Prostate gland (tissue), 2 donors: ENCODE results near the gene CRKL. TPM values are rescaled to one million over a fixed set of nuclear protein-coding genes. Genes with fewer than 3 reads are reported as not detected.
"Not testable (repeated sequence)": the region's sequence is repeated elsewhere in the genome, so short reads cannot be mapped to it uniquely, and the experiment has no call there.

Experiments used
- DNase-seq: peaks from one replicate; pipeline ENCODE4 v3.0.0-alpha.2; 2019; ENCODE audit warnings: low spot score
- H3K27ac ChIP-seq, 2 donors: fragments of 200-600 bp; sonication (generic); 2 replicates each; pipeline ENCODE4 v1.5.1; 2017 to 2019
- H3K27me3 ChIP-seq: fragments of 200-600 bp; sonication (generic); replicated peaks from 2 replicates; pipeline ENCODE4 v1.5.1; 2019; ENCODE audit not compliant: insufficient read depth
- H3K36me3 ChIP-seq, 2 donors: fragments of 200-600 bp; sonication (generic); 1 replicate in 1 of 2; 2 replicates in 1 of 2; pipeline versions ENCODE4 v1.5.1 to v1.8.1; 2017 to 2019
- H3K4me1 ChIP-seq: fragments of 200-600 bp; sonication (generic); replicated peaks from 2 replicates; pipeline ENCODE4 v1.5.1; 2019
- H3K4me3 ChIP-seq, 2 donors: fragments of 200-600 bp; sonication (generic); 2 replicates each; pipeline ENCODE4 v1.5.1; 2017 to 2019
- H3K9me3 ChIP-seq: fragments of 200-600 bp; sonication (generic); 2 replicates; pipeline ENCODE4 v1.5.1; 2017
- POLR2A ChIP-seq: fragments of 450-650 bp; IDR thresholded peaks from one replicate; pipeline ENCODE4 v1.6.1; 2016; ENCODE audit warnings: antibody characterized with exemption, mild to moderate bottlenecking
- POLR2AphosphoS5 ChIP-seq: sonication (generic); formaldehyde crosslinking; IDR thresholded peaks from one replicate; pipeline ENCODE4 v1.6.1; 2017; ENCODE audit warnings: antibody characterized with exemption
- WGBS: methylation state at CpG from one replicate; pipeline ENCODE4 v1.1.5; 2018; 5-methylcytosine and 5-hydroxymethylcytosine counted together
- intact Hi-C: fragments of 100-400 bp; cut with DNase I; formaldehyde crosslinking; loops from one replicate; pipeline ENCODE4 v1.14.2; 2022
- total RNA-seq, 2 donors: library from RNA; depleted of rRNA; stranded (reverse); fragments of >200 nt; gene quantifications; one replicate each; pipeline ENCODE4 v1.1.0, GENCODE V29; 2016
- TF ChIP-seq, protein P1 (sequence below), 4 experiments: fragments of 200-600 bp in 2 of 4; fragments of 450-650 bp in 2 of 4; sonication (generic) in 2 of 4; IDR thresholded peaks; 1 replicate in 3 of 4; 2 replicates in 1 of 4; pipeline ENCODE4 v1.5.1; 2016 to 2019; ENCODE audit warnings: antibody characterized with exemption in 4 of 4, mild to moderate bottlenecking in 2 of 4, moderate library complexity in 2 of 4

The CRKL gene
- total RNA-seq, 2 donors from 2014 or later, result 41.6 to 72.0 TPM

- WGBS, result 82% methylated on average over 4 of the region's 4 CpGs
- Histone ChIP-seq H3K4me1 (peaks cover 5% of the 10 kb centered on the region), H3K9me3 (no peaks in the 10 kb centered on the region), H3K36me3 (no peaks in the 10 kb centered on the region), H3K27me3 (no peaks in the 10 kb centered on the region), H3K27ac (no peak overlapping the region), H3K4me3 (no peak overlapping the region)
- TF ChIP-seq POLR2AphosphoS5 (no peak), POLR2A (no peak)
- TF ChIP-seq, protein P1, sequence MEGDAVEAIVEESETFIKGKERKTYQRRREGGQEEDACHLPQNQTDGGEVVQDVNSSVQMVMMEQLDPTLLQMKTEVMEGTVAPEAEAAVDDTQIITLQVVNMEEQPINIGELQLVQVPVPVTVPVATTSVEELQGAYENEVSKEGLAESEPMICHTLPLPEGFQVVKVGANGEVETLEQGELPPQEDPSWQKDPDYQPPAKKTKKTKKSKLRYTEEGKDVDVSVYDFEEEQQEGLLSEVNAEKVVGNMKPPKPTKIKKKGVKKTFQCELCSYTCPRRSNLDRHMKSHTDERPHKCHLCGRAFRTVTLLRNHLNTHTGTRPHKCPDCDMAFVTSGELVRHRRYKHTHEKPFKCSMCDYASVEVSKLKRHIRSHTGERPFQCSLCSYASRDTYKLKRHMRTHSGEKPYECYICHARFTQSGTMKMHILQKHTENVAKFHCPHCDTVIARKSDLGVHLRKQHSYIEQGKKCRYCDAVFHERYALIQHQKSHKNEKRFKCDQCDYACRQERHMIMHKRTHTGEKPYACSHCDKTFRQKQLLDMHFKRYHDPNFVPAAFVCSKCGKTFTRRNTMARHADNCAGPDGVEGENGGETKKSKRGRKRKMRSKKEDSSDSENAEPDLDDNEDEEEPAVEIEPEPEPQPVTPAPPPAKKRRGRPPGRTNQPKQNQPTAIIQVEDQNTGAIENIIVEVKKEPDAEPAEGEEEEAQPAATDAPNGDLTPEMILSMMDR (IDR thresholded peaks at IDR 0.05), result no peak
- intact Hi-C loops, result no loop called here
- DNase-seq, result no peak
Observed at GRCh38 chr22:20940904-20941385, 23.7 kb downstream of the CRKL start.

GRCh38 chr22:20942203-20942902, 25.1 kb downstream of the CRKL start:
- WGBS, result 91% methylated on average over 7 of the region's 7 CpGs

GRCh38 chr22:20943104-20943933, 26.1 kb downstream of the CRKL start:
- DNase-seq, result no peak
- intact Hi-C loops, result no loop called here
- H3K4me1 ChIP-seq, result no peaks in the 10 kb centered on the region
- no peaks in the 10 kb centered on the region for H3K27me3 ChIP-seq
- no peaks in the 10 kb centered on the region for H3K36me3 ChIP-seq
- H3K4me3 ChIP-seq, result no peak overlapping the region
- WGBS, result 93% methylated on average over 8 of the region's 8 CpGs
- no peak overlapping the region for H3K27ac ChIP-seq
- H3K9me3 ChIP-seq, result no peaks in the 10 kb centered on the region
- TF ChIP-seq POLR2A, result no peak
- no peak for TF ChIP-seq POLR2AphosphoS5
- TF ChIP-seq, protein P1 (IDR thresholded peaks at IDR 0.05), result no peak

More at GRCh38 chr22:20942203-20942902, 25.1 kb downstream of the CRKL start:
- DNase-seq, H3K4me3 ChIP-seq, H3K9me3 ChIP-seq, H3K27ac ChIP-seq, H3K36me3 ChIP-seq, H3K27me3 ChIP-seq, intact Hi-C loops, H3K4me1 ChIP-seq: not testable (repeated sequence)

GRCh38 chr22:20944042-20944441, 26.8 kb downstream of the CRKL start:
- no peak for TF ChIP-seq POLR2A
- TF ChIP-seq, protein P1 (IDR thresholded peaks at IDR 0.05), result no peak
- TF ChIP-seq POLR2AphosphoS5, result no peak
- DNase-seq, result no peak
- no peaks in the 10 kb centered on the region for H3K27me3 ChIP-seq
- intact Hi-C loops, result no loop called here
- WGBS, result 12% methylated on average over 1 of the region's 1 CpG
- no peaks in the 10 kb centered on the region for H3K4me1 ChIP-seq
- H3K27ac ChIP-seq, result no peak overlapping the region
- no peaks in the 10 kb centered on the region for H3K36me3 ChIP-seq
- H3K4me3 ChIP-seq, result no peak overlapping the region
- no peaks in the 10 kb centered on the region for H3K9me3 ChIP-seq

- DNase-seq, result no peak
- H3K4me1 ChIP-seq, result no peaks in the 10 kb centered on the region
Observed at GRCh38 chr22:20945578-20945934, 28.3 kb downstream of the CRKL start.

More at GRCh38 chr22:20945578-20945934, 28.3 kb downstream of the CRKL start:
- Histone ChIP-seq H3K27me3 (no peaks in the 10 kb centered on the region), H3K36me3 (no peaks in the 10 kb centered on the region), H3K9me3 (no peaks in the 10 kb centered on the region), H3K4me3 (no peak overlapping the region), H3K27ac (no peak overlapping the region)
- intact Hi-C loops, result no loop called here
- 74% methylated on average over 2 of the region's 2 CpGs for WGBS
- no peak for TF ChIP-seq POLR2AphosphoS5
- TF ChIP-seq POLR2A, result no peak
- TF ChIP-seq, protein P1 (IDR thresholded peaks at IDR 0.05), result no peak
